Colon (tissue), 2 donors: ENCODE measurements around the gene NFAT5.
"Not testable (repeated sequence)": the region's sequence is repeated elsewhere in the genome, so short reads cannot be mapped to it uniquely, and the experiment has no call there.

Experiments used
- FAIRE-seq: peaks from 2 replicates; lab custom pipeline; 2012; peaks lifted over from hg19 to GRCh38; lab: Jason Lieb, UNC
- donor health status: control.
- donor health status: control.

NFAT5 gene

DNA sequence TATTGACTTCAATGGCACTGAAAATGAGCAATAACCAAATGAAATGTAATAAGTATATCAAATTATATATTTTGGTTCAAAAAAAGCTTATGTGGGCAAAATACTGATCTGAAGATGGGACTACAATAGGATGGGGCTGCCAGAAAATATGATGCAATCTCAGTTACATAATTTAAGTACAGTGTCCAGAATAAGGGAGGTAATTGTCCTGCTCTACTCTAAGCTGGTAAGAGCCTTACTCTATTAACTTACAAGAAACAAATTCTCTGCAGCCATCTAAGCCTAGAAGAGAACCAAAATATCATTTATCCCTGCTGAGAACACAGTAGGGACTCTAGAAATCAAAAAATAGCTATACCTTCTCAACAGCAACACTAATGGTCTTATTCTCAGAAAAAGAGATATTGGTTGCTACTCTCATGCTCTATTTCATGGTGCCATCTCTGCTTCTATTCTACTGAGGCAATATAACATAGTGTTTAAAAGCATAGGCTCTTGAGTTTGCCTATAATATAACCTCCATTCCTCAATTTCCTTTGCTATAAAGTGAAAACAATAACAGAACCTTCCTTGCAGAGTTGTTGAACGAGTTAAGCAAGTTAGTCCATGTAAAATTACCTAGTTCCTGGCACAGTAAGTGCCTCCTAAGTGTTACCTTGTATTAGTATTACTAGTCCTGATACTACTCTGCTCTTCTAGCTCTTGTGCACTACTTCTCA lies 140.6 kb downstream of the NFAT5 start:
- FAIRE-seq, result no peak

GRCh38 chr16:69706975-69707340 lies 141.2 kb downstream of the NFAT5 start:
- FAIRE-seq, result no peak

DNA sequence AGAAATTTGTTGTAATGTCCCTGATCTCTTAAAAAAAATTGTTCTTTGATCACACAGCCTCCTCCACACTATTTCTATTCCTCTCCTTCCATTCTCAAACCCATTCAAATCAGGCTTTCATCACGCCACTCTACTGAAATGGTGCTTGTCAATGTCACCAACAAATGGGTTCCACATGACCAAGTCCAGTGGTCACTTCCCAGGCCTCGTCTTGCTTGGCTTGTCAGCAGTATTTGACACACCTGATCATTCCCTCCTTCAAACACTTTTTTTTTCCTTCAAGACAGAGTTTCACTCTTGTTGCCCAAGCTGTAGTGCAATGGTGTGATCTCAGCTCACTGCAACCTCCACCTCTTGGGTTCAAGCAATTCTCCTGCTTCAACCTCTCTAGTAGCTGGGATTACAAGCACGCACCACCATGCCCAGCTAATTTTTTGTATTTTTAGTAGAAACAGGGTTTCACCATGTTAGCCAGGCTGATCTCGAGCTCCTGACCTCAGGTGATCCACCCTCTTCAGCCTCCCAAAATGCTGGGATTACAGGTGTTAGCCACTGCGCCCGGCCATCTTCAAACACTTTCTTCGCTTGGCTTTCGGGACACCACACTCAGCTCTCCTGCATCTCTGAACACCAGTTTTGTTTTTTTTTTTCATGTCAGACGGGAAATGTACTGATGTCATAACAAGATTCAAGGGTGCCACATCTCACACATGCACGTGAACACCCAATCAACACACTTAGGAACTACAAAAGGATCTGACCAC lies 142.3 kb downstream of the NFAT5 start:
- FAIRE-seq, result no peak

GRCh38 chr16:69709456-69710084 lies 143.8 kb downstream of the NFAT5 start:
- FAIRE-seq, result no peak

GRCh38 chr16:69711115-69711740 lies 145.5 kb downstream of the NFAT5 start:
- FAIRE-seq, result no peak

- no peak for FAIRE-seq
These were observed 146.5 kb downstream of the NFAT5 start for GRCh38 chr16:69712277-69712676.

DNA sequence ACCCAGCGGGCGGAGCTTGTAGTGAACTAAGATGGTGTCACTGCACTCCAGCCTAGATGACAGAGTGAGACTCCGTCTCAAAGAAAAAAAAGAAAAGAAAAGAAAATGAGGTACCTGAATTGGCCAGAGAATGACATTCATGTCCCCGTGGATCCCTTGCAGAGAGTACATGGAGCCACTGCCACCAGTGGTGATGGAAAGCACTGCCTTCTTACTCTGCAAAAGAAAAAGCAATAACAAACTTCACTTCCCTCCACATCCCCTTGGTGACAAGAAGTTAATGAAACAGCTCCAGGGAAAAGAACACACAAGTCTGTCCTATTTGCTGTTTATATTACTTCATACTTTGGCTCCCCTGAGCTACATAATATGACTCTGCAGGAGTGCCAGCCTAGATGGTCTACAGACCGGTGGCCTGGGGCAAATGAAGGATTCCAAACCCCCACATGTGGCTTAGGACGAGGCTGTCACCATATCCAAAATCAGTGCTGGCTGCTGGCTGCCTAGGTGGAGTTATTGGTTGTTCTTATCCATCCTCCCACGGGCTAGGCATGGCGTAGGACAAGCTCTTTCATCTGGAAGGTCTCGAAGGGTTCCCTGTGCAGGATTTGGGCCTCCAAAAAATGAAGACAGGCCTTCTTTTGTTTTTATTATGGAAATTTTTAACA lies 147.3 kb downstream of the NFAT5 start:
- FAIRE-seq, result no peak

DNA sequence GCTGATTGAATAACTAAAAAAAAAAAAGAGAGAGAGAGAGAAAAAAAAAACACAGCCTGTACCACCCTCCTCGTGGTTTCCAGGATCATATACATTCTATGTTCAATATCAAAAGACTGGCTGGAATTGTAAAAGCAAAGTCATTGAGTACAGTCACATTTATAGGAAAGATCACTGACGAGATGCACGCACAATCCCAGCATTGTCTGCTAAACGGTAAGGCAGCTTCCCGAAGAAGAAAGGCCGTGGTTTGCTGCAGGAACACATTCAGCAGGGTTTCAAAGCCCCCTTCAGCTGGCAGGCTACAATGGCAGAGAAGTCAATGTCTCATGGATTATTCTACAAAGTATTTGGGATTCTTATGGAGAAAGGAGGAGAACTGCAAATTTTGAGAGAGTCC lies 151.3 kb downstream of the NFAT5 start:
- FAIRE-seq, result no peak

DNA sequence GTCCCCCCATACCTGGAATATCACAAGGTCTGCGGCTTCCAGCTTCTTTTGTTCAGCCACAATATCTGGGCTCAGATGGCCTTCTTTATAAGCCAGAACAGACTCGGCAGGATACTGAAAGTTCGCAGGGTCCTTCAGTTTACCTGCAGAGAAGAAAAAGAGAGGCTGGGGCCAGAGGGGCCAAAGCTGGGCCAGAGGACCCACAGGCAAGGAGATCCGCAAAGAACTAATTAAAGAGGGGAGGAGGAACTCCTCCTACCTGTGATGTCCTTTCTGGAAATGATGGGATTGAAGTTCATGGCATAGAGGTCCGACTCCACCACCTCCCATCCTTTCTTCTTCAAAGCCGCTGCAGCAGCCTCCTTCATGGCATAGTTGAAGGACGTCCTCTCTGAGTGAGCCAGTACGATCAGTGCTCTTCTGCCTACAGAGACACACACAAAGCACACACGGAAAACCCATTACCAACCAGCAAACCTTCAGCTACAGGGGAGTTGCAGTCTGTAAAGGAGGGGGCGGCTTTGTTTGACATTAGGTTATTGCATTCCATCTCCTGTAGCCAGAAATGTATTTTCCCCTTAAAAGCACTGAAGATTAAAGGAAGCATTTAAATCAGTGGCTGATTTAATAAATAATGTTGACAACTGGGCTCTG lies 152.5 kb downstream of the NFAT5 start:
- FAIRE-seq, result no peak

GRCh38 chr16:69720822-69721430 lies 155.2 kb downstream of the NFAT5 start:
- FAIRE-seq, result no peak

- FAIRE-seq, result no peak
These were observed 155.7 kb downstream of the NFAT5 start for GRCh38 chr16:69721441-69721957.

DNA sequence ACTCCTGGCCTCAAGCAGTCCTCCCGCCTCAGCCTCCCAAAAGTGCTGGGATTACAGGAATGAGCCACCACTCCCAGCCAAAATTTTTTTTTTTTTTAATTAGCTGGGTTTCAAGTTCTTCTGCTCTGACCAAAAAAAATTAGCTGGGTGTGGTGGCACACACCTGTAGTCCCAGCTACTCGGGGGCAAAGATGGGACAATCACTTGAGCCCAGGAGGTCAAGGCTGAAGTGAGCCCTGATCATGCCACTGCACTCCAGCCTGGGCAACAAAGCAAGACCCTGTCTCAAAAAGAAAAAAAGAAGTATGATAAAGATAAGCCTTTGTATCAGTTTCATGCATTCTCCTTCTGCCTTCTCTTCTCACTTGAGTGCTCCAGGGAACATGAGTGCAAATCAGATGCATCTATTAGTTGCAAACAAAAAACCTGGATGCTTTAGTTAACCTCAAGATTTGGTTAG lies 158.7 kb downstream of the NFAT5 start:
- FAIRE-seq, result no peak

DNA sequence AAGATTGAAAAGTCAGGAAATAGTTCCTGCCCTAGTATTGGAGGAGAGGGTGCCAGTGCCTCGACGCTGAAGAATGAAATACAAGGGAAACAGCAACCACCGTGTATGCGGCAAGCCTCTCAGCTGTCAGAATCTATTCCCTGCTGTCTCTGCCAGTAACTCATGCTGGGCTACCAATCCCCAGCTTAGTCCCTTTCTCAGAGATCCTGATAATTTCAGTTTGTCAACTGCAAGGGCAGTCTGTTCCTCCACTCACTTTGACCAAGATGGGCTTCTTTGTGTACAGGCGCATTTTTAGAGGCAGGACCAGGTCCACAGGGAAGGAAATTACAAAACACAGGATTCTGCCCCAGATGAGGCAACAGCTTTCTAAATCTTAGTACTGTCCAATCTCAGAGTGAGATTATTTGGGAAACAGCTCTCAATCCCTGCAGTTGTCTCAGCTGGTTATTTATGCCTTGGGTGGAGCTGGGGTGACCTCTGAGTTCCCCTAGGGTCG lies 159.3 kb downstream of the NFAT5 start:
- no peak for FAIRE-seq

DNA sequence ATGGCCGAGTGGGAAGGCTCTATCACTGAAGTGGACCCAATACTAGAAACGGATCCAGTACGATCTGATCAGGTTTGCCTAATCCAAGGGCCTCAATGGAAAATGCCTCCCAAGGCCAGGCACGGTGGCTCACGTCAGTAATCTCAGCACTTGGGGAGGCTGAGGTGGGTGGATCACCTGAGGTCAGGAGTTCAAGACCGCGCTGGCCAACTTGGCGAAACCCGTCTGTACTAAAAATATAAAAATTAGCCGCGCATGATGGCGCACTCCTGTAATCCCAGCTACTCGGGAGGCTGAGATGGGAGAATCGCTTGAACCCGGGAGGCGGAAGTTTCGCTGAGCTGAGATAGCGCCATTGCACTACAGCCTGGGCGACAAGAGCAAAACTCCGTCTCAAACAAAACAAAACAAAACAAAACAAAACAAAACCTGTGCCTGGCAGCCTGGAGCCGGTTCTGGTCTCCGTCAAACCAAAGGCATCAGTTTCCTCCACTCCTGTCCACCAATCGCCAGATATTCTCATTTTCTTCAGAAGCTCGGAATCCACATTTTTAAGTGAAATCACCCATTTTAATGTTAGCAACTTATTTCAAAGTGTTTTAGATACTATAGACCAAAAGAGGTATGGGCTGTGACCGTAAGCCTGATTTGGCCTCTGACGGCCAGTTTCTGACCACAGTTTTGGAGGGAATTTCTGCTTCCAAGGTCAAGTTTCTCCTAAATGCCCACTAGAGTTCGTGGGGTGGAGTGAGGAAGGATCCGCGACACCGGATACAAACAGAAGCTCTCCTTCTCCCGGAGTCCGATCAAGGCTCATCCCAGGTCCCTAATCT lies 159.9 kb downstream of the NFAT5 start:
- no peak for FAIRE-seq

GRCh38 chr16:69726313-69727060 lies 160.7 kb downstream of the NFAT5 start, which contains the start of gene NQO1:
Gene NQO1 (minus strand): TSS chr16:69726560. CDS start chr16:69726439, 121 bp downstream.
- FAIRE-seq, result no peak

- FAIRE-seq, result no peak
These were observed 162.1 kb downstream of the NFAT5 start for GRCh38 chr16:69727916-69728270.

DNA sequence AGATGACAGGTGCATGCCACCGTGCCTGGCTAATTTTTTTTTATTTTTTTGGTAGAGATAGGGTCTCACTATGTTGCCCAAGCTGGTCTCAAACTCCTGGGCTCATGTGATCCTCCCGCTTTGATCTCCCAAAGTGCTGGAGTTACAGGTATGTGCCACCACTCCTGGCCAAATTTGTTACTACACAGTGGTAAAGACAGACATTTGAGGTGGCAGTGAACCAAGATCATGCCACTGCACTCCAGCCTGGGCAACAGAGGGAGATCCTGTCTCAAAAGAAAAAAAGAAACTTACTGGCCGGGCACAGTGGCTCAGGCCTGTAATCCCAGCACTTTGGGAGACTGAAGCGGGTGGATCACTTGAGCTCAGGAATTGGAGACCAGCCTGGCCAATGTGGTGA lies 163.3 kb downstream of the NFAT5 start:
- FAIRE-seq, result not testable (repeated sequence)

DNA sequence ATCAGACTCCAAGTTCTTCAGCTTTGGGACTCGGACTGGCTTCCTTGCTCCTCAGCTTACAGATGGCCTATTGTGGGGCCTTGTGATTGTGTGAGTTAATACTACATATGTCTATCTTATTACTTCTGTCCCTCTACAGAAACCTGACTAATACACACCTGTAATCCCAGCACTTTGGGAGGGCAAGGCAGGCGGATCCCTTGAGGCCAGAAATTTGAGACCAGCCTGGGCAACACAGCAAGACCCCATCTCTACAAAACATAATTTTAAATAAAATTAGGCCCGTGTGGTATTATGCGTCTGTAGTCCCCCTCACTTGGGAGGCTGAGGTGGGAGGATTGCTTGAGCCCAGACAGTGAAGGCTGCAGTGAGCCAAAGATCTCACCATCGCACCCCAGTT lies 165.5 kb downstream of the NFAT5 start:
- FAIRE-seq, result not testable (repeated sequence)

- FAIRE-seq, result no peak
These were observed 166.3 kb downstream of the NFAT5 start for GRCh38 chr16:69732101-69732500.
